Neural cell (in vitro differentiated cells): Measurements from ENCODE around the gene ITGB5. TPM values are rescaled to one million over a fixed set of nuclear protein-coding genes. Genes with fewer than 3 reads are reported as not detected.

Experiments
- H2AFZ ChIP-seq: fragments of 200-600, 300-800 bp; sonication (generic), shearing (Covaris generic); 2 replicates; pipeline ENCODE4 v1.6.0; 2014; ENCODE audit warnings: low read depth, mild to moderate bottlenecking, antibody characterized with exemption, low read length, moderate library complexity
- H3F3A ChIP-seq: fragments of 200-600 bp; shearing (Covaris generic); 2 replicates; pipeline ENCODE4 v1.6.1; 2016; ENCODE audit warnings: mild to moderate bottlenecking, moderate library complexity, mixed read lengths, antibody characterized with exemption, low read length; ENCODE audit not compliant: insufficient read depth, poor library complexity, severe bottlenecking
- H3K27ac ChIP-seq: fragments of 200-600, 300-800 bp; sonication (generic), shearing (Covaris generic); 2 replicates; pipeline ENCODE4 v1.5.1; 2014; ENCODE audit warnings: mild to moderate bottlenecking, low read length, moderate library complexity
- H3K27me3 ChIP-seq: fragments of 300-800, 200-600 bp; sonication (generic), shearing (Covaris generic); 2 replicates; pipeline ENCODE4 v1.6.0; 2014; ENCODE audit warnings: mild to moderate bottlenecking, low read depth, low read length, moderate library complexity; ENCODE audit not compliant: insufficient read depth
- H3K36me3 ChIP-seq: fragments of 300-800, 200-600 bp; sonication (generic), shearing (Covaris generic); 2 replicates; pipeline ENCODE4 v1.5.1; 2014; ENCODE audit warnings: mild to moderate bottlenecking, antibody characterized with exemption, low read length, moderate library complexity; ENCODE audit not compliant: insufficient read depth
- H3K4me2 ChIP-seq: fragments of 300-800, 200-600 bp; sonication (generic), shearing (Covaris generic); 2 replicates; pipeline ENCODE4 v1.6.0; 2014; ENCODE audit warnings: mild to moderate bottlenecking, low read length
- H3K4me3 ChIP-seq: fragments of 300-800, 200-600 bp; sonication (generic), shearing (Covaris generic); 2 replicates; pipeline ENCODE4 v1.5.1; 2014; ENCODE audit warnings: mild to moderate bottlenecking, low read length, moderate library complexity
- H3K79me2 ChIP-seq: fragments of 200-600 bp; shearing (Covaris generic); replicated peaks from 2 replicates; pipeline ENCODE4 v1.6.0; 2014; ENCODE audit warnings: mild to moderate bottlenecking, low read length, moderate library complexity; ENCODE audit not compliant: insufficient read depth
- H3K9ac ChIP-seq: fragments of 300-800, 200-600 bp; sonication (generic), shearing (Covaris generic); 2 replicates; pipeline ENCODE4 v1.6.1; 2016; ENCODE audit warnings: mild to moderate bottlenecking, low read length, mixed read lengths
- H3K9me2 ChIP-seq: fragments of 200-600 bp; shearing (Covaris generic); 2 replicates; pipeline ENCODE4 v1.6.1; 2016; ENCODE audit warnings: mild to moderate bottlenecking, low read length, mixed read lengths; ENCODE audit not compliant: insufficient read depth
- H3K9me3 ChIP-seq: fragments of 200-600, 300-800 bp; sonication (generic), shearing (Covaris generic); 2 replicates; pipeline ENCODE4 v1.6.1; 2016; ENCODE audit warnings: mild to moderate bottlenecking, mixed run types, low read length, moderate library complexity, mixed read lengths
- H4K20me1 ChIP-seq: fragments of 200-600 bp; shearing (Covaris generic); 2 replicates; pipeline ENCODE4 v1.6.1; 2016; ENCODE audit warnings: mild to moderate bottlenecking, mixed run types; ENCODE audit not compliant: insufficient read depth
- CTCF ChIP-seq: fragments of 450-650 bp; IDR thresholded peaks from 2 replicates; pipeline ENCODE4 v1.5.1; 2014; ENCODE audit warnings: antibody characterized with exemption, mild to moderate bottlenecking, moderate library complexity; ENCODE audit not compliant: poor library complexity, severe bottlenecking
- EP300 ChIP-seq: fragments of 450-650 bp; conservative IDR thresholded peaks from 2 replicates; pipeline ENCODE4 v1.6.1; 2014; ENCODE audit warnings: antibody characterized with exemption, mild to moderate bottlenecking, moderate library complexity; ENCODE audit not compliant: poor library complexity, severe bottlenecking
- EZH2 ChIP-seq: fragments of 200-600, 300-800 bp; shearing (Covaris generic), sonication (generic); IDR thresholded peaks from 2 replicates; pipeline ENCODE4 v1.6.1; 2014; ENCODE audit warnings: antibody characterized with exemption, low read length, borderline replicate concordance, mild to moderate bottlenecking; ENCODE audit not compliant: insufficient read depth, poor library complexity, severe bottlenecking
- MXI1 ChIP-seq: fragments of 450-650 bp; conservative IDR thresholded peaks from 2 replicates; pipeline ENCODE4 v1.6.1; 2014; ENCODE audit warnings: antibody characterized with exemption, mild to moderate bottlenecking; ENCODE audit not compliant: poor library complexity, severe bottlenecking
- POLR2AphosphoS5 ChIP-seq: IDR thresholded peaks from 2 replicates; pipeline ENCODE4 v1.6.1; 2012
- RAD21 ChIP-seq: fragments of 450-650 bp; conservative IDR thresholded peaks from 2 replicates; pipeline ENCODE4 v1.6.1; 2014; ENCODE audit warnings: antibody characterized with exemption, mild to moderate bottlenecking, moderate library complexity
- REST ChIP-seq: IDR thresholded peaks from 2 replicates; pipeline ENCODE4 v1.6.1; 2012; ENCODE audit warnings: borderline replicate concordance
- SMC3 ChIP-seq: fragments of 450-650 bp; conservative IDR thresholded peaks from 2 replicates; pipeline ENCODE4 v1.6.1; 2014; ENCODE audit warnings: antibody characterized with exemption, mild to moderate bottlenecking, moderate library complexity; ENCODE audit not compliant: poor library complexity
- TAF1 ChIP-seq: IDR thresholded peaks from 2 replicates; pipeline ENCODE4 v1.6.1; 2012; ENCODE audit warnings: low read depth
- polyA plus RNA-seq: library from polyadenylated mRNA; depleted of rRNA; stranded (reverse); fragments of >200 nt; gene quantifications from 2 replicates; pipeline ENCODE4 v1.2.3, GENCODE V29; 2014

Gene ITGB5
- polyA plus RNA-seq, 1 donor from 2014 or later: 1.2 TPM

- H3K79me2 ChIP-seq: no peaks in the 10 kb centered on the region
- H3K4me3 ChIP-seq: no peak overlapping the region
- no peak overlapping the region for H3K27ac ChIP-seq
- H4K20me1 ChIP-seq: no peaks in the 10 kb centered on the region
- H3K27me3 ChIP-seq: no peaks in the 10 kb centered on the region
- H3F3A ChIP-seq: no peaks in the 10 kb centered on the region
- TF ChIP-seq EP300 (no peak), REST (no peak)
- no peak overlapping the region for H3K9ac ChIP-seq
- H3K36me3 ChIP-seq: no peaks in the 10 kb centered on the region
- H3K9me2 ChIP-seq: no peaks in the 10 kb centered on the region
- H3K4me2 ChIP-seq: no peak overlapping the region
- H2AFZ ChIP-seq: no peak overlapping the region
- H3K9me3 ChIP-seq: no peaks in the 10 kb centered on the region
Observed at GRCh38 chr3:124903896-124904834, 17.0 kb upstream of the ITGB5 start.

GRCh38 chr3:124896824-124897526, 9.8 kb upstream of the ITGB5 start:
- H3K79me2 ChIP-seq: no peaks in the 10 kb centered on the region
- H3K27me3 ChIP-seq: no peaks in the 10 kb centered on the region

More at GRCh38 chr3:124896824-124897526, 9.8 kb upstream of the ITGB5 start:
- Histone ChIP-seq H3K4me3 (no peak overlapping the region), H2AFZ (no peak overlapping the region), H3K36me3 (no peaks in the 10 kb centered on the region), H3K4me2 (no peak overlapping the region), H3F3A (no peaks in the 10 kb centered on the region), H3K9me3 (no peaks in the 10 kb centered on the region), H3K9ac (no peak overlapping the region), H4K20me1 (no peaks in the 10 kb centered on the region), H3K27ac (no peak overlapping the region), H3K9me2 (no peaks in the 10 kb centered on the region)
- TF ChIP-seq EP300 (no peak), MXI1 (no peak), SMC3 (no peak), CTCF (no peak), TAF1 (no peak), RAD21 (no peak), POLR2AphosphoS5 (no peak), REST (no peak), EZH2 (no peak)
